HPDE6-E6E7 (cell line): ENCODE results near the gene TRIP11.
A peak's percentile ranks its signal among the peaks of the same experiment; 100 is the strongest.
"Not testable (repeated sequence)": the region's sequence is repeated elsewhere in the genome, so short reads cannot be mapped to it uniquely, and the experiment has no call there.

ENCODE experiments used
- DNase-seq: peaks from one replicate; pipeline ENCODE4 v3.0.0; 2011; ENCODE audit warnings: missing footprints; ENCODE audit errors: extremely low spot score

Gene TRIP11

GRCh38 chr14:92039719-92040430, at the start of gene TRIP11:
Gene TRIP11 (minus strand): TSS chr14:92040059. CDS start chr14:92039685, 374 bp downstream.
- peak; percentile 93 for DNase-seq

GRCh38 chr14:92088494-92088893, 48.6 kb upstream of the TRIP11 start:
- DNase-seq = no peak

GRCh38 chr14:92074555-92074954, 34.7 kb upstream of the TRIP11 start:
- no peak for DNase-seq

GRCh38 chr14:92058006-92058917, 18.4 kb upstream of the TRIP11 start:
- no peak for DNase-seq

- DNase-seq = no peak
These were observed 9.9 kb upstream of the TRIP11 start for GRCh38 chr14:92049781-92050180.

GRCh38 chr14:92049221-92049620, 9.4 kb upstream of the TRIP11 start:
- DNase-seq = not testable (repeated sequence)

- not testable (repeated sequence) for DNase-seq
These were observed 6.0 kb upstream of the TRIP11 start for GRCh38 chr14:92045904-92046303.

GRCh38 chr14:92041766-92042165, 1.9 kb upstream of the TRIP11 start:
- not testable (repeated sequence) for DNase-seq

- DNase-seq = no peak
These were observed 1.3 kb upstream of the TRIP11 start for GRCh38 chr14:92041203-92041602.

- DNase-seq = no peak
These were observed 682 bp upstream of the TRIP11 start for GRCh38 chr14:92040431-92041051.

- DNase-seq = peak; percentile 63
These were observed 668 bp downstream of the TRIP11 start for GRCh38 chr14:92039063-92039718.

- DNase-seq = no peak
These were observed 1.9 kb downstream of the TRIP11 start for GRCh38 chr14:92037989-92038388.

- no peak for DNase-seq
These were observed 4.0 kb downstream of the TRIP11 start for GRCh38 chr14:92035890-92036289.

- no peak for DNase-seq
These were observed 5.8 kb downstream of the TRIP11 start for GRCh38 chr14:92033906-92034687.

- DNase-seq = no peak
These were observed 6.4 kb downstream of the TRIP11 start for GRCh38 chr14:92033433-92033832.

- no peak for DNase-seq
These were observed 13.2 kb downstream of the TRIP11 start for GRCh38 chr14:92026548-92027190.

- DNase-seq = no peak
These were observed 17.8 kb downstream of the TRIP11 start for GRCh38 chr14:92022036-92022435.

GRCh38 chr14:92021523-92021922, 18.3 kb downstream of the TRIP11 start:
- DNase-seq = no peak

GRCh38 chr14:92014040-92014439, 25.8 kb downstream of the TRIP11 start:
- DNase-seq = no peak

GRCh38 chr14:92012121-92012748, 27.6 kb downstream of the TRIP11 start:
- no peak for DNase-seq
